ENCODE measurements around the gene ZNF789.
"Not testable (repeated sequence)": the region's sequence is repeated elsewhere in the genome, so short reads cannot be mapped to it uniquely, and the experiment has no call there.

DNA sequence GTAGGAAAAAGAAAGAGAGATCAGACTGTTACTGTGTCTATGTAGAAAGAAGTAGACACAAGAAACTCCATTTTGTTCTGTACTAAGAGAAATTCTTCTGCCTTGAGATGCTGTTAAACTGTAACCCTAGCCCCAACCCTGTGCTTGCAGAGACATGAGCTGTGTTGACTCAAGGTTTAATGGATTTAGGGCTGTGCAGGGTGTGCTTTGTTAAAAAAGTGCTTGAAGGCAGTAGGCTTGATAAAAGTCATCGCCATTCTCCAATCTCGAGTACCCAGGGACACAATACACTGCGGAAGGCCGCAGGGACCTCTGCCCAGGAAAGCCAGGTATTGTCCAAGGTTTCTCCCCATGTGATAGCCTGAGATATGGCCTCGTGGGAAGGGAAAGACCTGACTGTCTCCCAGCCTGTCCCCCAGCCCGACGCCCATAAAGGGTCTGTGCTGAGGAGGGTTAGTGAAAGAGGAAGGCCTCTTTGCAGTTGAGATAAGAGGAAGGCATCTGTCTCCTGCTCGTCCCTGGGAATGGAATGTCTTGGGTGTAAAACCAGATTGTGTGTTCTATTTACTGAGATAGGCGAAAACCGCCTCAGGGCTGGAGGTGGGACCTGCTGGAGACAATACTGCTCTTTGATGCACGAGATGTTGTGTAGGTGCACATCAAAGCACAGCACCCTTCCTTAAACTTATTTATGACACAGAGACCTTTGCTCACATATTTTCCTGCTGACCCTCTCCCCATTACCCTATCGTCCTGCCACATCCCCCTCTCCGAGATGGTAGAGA is 40.7 kb upstream of the ZNF789 start:
- not testable (repeated sequence) for TF ChIP-seq EZH2 (IDR thresholded peaks at IDR 0.05; ENCODE audit: borderline replicate concordance, low read length)
- TF ChIP-seq, protein P1, sequence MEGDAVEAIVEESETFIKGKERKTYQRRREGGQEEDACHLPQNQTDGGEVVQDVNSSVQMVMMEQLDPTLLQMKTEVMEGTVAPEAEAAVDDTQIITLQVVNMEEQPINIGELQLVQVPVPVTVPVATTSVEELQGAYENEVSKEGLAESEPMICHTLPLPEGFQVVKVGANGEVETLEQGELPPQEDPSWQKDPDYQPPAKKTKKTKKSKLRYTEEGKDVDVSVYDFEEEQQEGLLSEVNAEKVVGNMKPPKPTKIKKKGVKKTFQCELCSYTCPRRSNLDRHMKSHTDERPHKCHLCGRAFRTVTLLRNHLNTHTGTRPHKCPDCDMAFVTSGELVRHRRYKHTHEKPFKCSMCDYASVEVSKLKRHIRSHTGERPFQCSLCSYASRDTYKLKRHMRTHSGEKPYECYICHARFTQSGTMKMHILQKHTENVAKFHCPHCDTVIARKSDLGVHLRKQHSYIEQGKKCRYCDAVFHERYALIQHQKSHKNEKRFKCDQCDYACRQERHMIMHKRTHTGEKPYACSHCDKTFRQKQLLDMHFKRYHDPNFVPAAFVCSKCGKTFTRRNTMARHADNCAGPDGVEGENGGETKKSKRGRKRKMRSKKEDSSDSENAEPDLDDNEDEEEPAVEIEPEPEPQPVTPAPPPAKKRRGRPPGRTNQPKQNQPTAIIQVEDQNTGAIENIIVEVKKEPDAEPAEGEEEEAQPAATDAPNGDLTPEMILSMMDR (conservative IDR thresholded peaks at IDR 0.05 in 1 of 2, IDR thresholded peaks at IDR 0.05 in 1 of 2; ENCODE audit: extremely low read depth in 1 of 2, insufficient read depth in 1 of 2, low read depth in 1 of 2, low read length in 2 of 2) = not testable (repeated sequence)

All from mammary epithelial cell (primary cell).